ENCODE measurements around the gene RNU5B-1. TPM values are rescaled to one million over a fixed set of nuclear protein-coding genes. Genes with fewer than 3 reads are reported as not detected.

The RNU5B-1 gene
- total RNA-seq, 1 donor from 2014 or later: not detected

DNA sequence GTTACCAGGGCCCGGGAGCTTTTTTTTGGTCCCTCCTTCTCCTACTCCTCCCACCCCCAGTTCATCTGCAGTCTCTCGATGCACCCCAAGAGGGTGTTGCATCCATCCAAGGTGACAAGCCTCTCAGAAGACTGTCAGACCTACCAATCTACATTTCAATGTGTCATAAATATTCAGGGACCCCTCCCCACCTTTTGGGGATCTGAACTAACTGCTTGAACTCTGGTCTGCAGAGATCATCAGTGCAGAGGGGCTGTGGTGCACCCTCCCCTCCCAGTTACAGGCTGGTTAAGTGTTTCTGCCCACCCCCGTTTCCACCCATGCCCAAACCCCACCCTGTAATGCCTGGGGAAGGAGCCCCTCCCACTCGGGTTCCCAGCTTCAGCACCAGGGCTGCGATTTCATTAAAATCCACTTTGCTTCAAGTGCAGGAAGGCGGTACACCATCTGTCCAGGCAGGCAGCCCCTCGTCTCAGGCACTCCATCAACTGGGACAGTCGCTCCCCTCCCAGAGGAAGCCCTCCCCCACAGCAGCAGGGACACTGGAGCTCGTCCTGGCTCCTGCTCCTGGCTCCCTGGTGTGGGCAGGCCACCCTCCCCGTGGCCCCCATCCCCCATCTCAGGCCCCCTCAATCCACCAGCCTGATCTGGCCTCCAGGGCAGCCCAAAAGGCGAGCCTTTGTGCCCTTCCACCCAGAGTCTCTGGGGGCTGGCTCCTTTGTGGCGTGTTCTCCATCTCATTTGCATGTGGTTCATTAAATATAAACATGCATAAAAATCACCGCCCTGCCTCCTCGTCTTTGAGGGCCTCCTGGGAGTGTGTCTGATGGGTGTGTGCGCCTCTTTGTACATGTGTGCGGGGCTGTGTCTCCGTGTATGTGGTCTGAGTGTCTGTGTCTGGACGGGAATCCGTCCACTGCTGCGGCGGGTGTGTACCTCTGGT is 32.3 kb downstream of the RNU5B-1 start:
- POLR2A ChIA-PET: interaction anchor here (0.5 kb wide), 1 partner anchor 617 kb away, joined by 4 read pairs; no protein-coding TSS in a partner anchor
- H3K4me1 Mint-ChIP-seq: peaks cover 26% of the 10 kb centered on the region
- DNase-seq (no peak), ATAC-seq (ENCODE audit: low read depth) (peak; percentile 90)
- H3K9me3 Mint-ChIP-seq: no peaks in the 10 kb centered on the region
- no peaks in the 10 kb centered on the region for H3K36me3 Mint-ChIP-seq (ENCODE audit: low read depth)
- H3K27ac Mint-ChIP-seq: no peak overlapping the region
- peaks cover 35% of the 10 kb centered on the region for H3K27me3 Mint-ChIP-seq
- intact Hi-C loops (cut with micrococcal nuclease): no loop called here
- TF ChIP-seq, protein P1, sequence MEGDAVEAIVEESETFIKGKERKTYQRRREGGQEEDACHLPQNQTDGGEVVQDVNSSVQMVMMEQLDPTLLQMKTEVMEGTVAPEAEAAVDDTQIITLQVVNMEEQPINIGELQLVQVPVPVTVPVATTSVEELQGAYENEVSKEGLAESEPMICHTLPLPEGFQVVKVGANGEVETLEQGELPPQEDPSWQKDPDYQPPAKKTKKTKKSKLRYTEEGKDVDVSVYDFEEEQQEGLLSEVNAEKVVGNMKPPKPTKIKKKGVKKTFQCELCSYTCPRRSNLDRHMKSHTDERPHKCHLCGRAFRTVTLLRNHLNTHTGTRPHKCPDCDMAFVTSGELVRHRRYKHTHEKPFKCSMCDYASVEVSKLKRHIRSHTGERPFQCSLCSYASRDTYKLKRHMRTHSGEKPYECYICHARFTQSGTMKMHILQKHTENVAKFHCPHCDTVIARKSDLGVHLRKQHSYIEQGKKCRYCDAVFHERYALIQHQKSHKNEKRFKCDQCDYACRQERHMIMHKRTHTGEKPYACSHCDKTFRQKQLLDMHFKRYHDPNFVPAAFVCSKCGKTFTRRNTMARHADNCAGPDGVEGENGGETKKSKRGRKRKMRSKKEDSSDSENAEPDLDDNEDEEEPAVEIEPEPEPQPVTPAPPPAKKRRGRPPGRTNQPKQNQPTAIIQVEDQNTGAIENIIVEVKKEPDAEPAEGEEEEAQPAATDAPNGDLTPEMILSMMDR (IDR thresholded peaks at IDR 0.05): no peak
- CTCF ChIA-PET: no interaction called here
- H3K4me3 Mint-ChIP-seq: peak overlapping the region; percentile 24

- peaks cover 36% of the 10 kb centered on the region for H3K27me3 Mint-ChIP-seq
- DNase-seq (no peak), ATAC-seq (ENCODE audit: low read depth) (no peak)
- TF ChIP-seq, protein P1 (IDR thresholded peaks at IDR 0.05): no peak
- ChIA-PET POLR2A (interaction anchor here (0.5 kb wide), 1 partner anchor 617 kb away, joined by 4 read pairs; no protein-coding TSS in a partner anchor), CTCF (no interaction called here)
- H3K36me3 Mint-ChIP-seq (ENCODE audit: low read depth): no peaks in the 10 kb centered on the region
- H3K4me3 Mint-ChIP-seq: peak overlapping the region; percentile 24
- no peak overlapping the region for H3K27ac Mint-ChIP-seq
- intact Hi-C loops (cut with micrococcal nuclease): no loop called here
- H3K9me3 Mint-ChIP-seq: no peaks in the 10 kb centered on the region
- H3K4me1 Mint-ChIP-seq: peaks cover 26% of the 10 kb centered on the region
Measured at GRCh38 chr15:65337436-65338070, 33.1 kb downstream of the RNU5B-1 start.

- intact Hi-C loops (cut with micrococcal nuclease): no loop called here
- H3K4me3 Mint-ChIP-seq: no peak overlapping the region
- POLR2A ChIA-PET: interaction anchor here (0.6 kb wide), 1 partner anchor 52 kb away, joined by 4 read pairs; no protein-coding TSS in a partner anchor
Measured at GRCh38 chr15:65338366-65338765, 33.9 kb downstream of the RNU5B-1 start.

DNA sequence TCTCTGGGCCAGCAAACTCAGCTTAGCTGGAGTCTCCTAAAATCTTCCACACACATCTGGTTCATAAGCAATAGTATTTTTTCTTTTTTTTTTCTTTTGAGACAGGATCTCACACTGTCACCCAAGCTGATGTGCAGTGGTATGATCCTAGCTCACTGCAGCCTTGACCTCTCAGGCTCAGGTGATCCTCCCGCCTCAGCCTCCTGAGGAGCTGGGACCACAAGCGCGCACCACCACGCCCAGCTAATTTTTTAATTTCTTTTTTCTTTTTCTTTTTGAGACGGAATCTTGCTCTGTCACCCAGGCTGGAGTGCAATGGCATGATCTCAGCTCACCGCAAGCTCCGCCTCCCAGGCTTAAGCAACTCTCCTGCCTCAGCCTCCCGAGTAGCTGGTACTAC is 34.3 kb downstream of the RNU5B-1 start:
- peaks cover 41% of the 10 kb centered on the region for H3K27me3 Mint-ChIP-seq
- H3K27ac Mint-ChIP-seq: no peak overlapping the region
- H3K4me3 Mint-ChIP-seq: no peak overlapping the region
- peaks cover 26% of the 10 kb centered on the region for H3K4me1 Mint-ChIP-seq
- ChIA-PET POLR2A (interaction anchor here (0.6 kb wide), 1 partner anchor 53 kb away, joined by 4 read pairs; no protein-coding TSS in a partner anchor), CTCF (no interaction called here)
- DNase-seq: no peak
- intact Hi-C loops (cut with micrococcal nuclease): no loop called here
- H3K9me3 Mint-ChIP-seq: no peaks in the 10 kb centered on the region
- no peak for ATAC-seq (ENCODE audit: low read depth)
- TF ChIP-seq, protein P1 (IDR thresholded peaks at IDR 0.05): no peak
- no peaks in the 10 kb centered on the region for H3K36me3 Mint-ChIP-seq (ENCODE audit: low read depth)

More at GRCh38 chr15:65338366-65338765, 33.9 kb downstream of the RNU5B-1 start:
- H3K9me3 Mint-ChIP-seq: no peaks in the 10 kb centered on the region
- H3K36me3 Mint-ChIP-seq (ENCODE audit: low read depth): no peaks in the 10 kb centered on the region
- DNase-seq (no peak), ATAC-seq (ENCODE audit: low read depth) (no peak)
- peaks cover 26% of the 10 kb centered on the region for H3K4me1 Mint-ChIP-seq
- H3K27ac Mint-ChIP-seq: no peak overlapping the region
- peaks cover 41% of the 10 kb centered on the region for H3K27me3 Mint-ChIP-seq
- CTCF ChIA-PET: no interaction called here
- TF ChIP-seq, protein P1 (IDR thresholded peaks at IDR 0.05): no peak

DNA sequence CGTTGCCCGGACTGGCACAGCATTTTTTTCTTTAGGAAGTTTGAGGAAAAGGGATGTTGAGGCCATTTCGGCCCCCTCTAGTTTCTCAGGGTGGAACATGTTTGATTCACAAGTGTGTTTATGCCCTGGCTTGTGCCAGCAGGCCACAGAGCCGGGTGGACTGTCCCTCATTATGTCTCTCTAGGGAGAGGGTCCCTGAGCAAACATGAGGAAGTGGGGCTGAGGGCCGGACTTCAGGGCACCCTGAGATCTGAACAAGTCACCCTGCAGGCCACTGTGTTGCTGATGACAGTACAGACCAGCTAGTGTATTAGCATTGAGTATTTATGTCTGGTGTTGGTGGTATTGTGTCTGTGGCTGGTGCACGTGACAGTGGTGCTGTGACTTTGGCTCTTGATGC is 34.9 kb downstream of the RNU5B-1 start:
- no peak overlapping the region for H3K27ac Mint-ChIP-seq
- ChIA-PET CTCF (no interaction called here), POLR2A (no interaction called here)
- H3K36me3 Mint-ChIP-seq (ENCODE audit: low read depth): no peaks in the 10 kb centered on the region
- intact Hi-C loops (cut with micrococcal nuclease): no loop called here
- ATAC-seq (ENCODE audit: low read depth): no peak
- peaks cover 38% of the 10 kb centered on the region for H3K27me3 Mint-ChIP-seq
- no peaks in the 10 kb centered on the region for H3K9me3 Mint-ChIP-seq
- peaks cover 26% of the 10 kb centered on the region for H3K4me1 Mint-ChIP-seq
- TF ChIP-seq, protein P1 (IDR thresholded peaks at IDR 0.05): no peak
- H3K4me3 Mint-ChIP-seq: no peak overlapping the region
- no peak for DNase-seq

Data from activated B cell treated with CpG ODN at 0.5 μM for 24 hours (primary cell).